ENCODE measurements around the gene KLF13.

- no peak for TF ChIP-seq POLR2A (IDR thresholded peaks at IDR 0.05; ENCODE audit: low read depth, low read length)
- TF ChIP-seq POLR2AphosphoS5 (IDR thresholded peaks at IDR 0.05; ENCODE audit: low read depth, low read length): no peak
Measured at GRCh38 chr15:31302029-31302657, 24.5 kb upstream of the KLF13 start.
